HUES64 (cell line): ENCODE results near the gene FMN2. TPM values are rescaled to one million over a fixed set of nuclear protein-coding genes. Genes with fewer than 3 reads are reported as not detected.

ENCODE experiments used
- H3K27ac ChIP-seq: 2 replicates; pipeline ENCODE4 v1.7.0; 2013; ENCODE audit warnings: low read depth, low read length, inconsistent platforms
- H3K27me3 ChIP-seq: 2 replicates; pipeline ENCODE4 v1.6.1; 2013; ENCODE audit warnings: mild to moderate bottlenecking, low read length; ENCODE audit not compliant: insufficient read depth
- H3K36me3 ChIP-seq: 2 replicates; pipeline ENCODE4 v1.6.1; 2013; ENCODE audit warnings: mild to moderate bottlenecking, low read length; ENCODE audit not compliant: insufficient read depth
- H3K4me1 ChIP-seq: 2 replicates; pipeline ENCODE4 v1.6.1; 2013; ENCODE audit warnings: mild to moderate bottlenecking, low read length, moderate library complexity; ENCODE audit not compliant: insufficient read depth
- H3K4me3 ChIP-seq: 2 replicates; pipeline ENCODE4 v1.5.1; 2013; ENCODE audit warnings: mild to moderate bottlenecking, low read length, moderate library complexity
- H3K9ac ChIP-seq: 2 replicates; pipeline ENCODE4 v1.6.1; 2013; ENCODE audit warnings: mild to moderate bottlenecking, low read depth, low read length
- H3K9me3 ChIP-seq: 2 replicates; pipeline ENCODE4 v1.6.1; 2013; ENCODE audit warnings: low read depth, low read length; ENCODE audit not compliant: insufficient read depth
- WGBS: fragments of 150-250, 120-280 bp; methylation state at CpG from one replicate; pipeline ENCODE4 v1.1.7; 2013; ENCODE audit warnings: missing lambda C conversion rate; 5-methylcytosine and 5-hydroxymethylcytosine counted together
- polyA plus RNA-seq, 2 experiments: library from polyadenylated mRNA; stranded (reverse); fragments of 50-300 nt; gene quantifications; one replicate each; pipeline ENCODE4 v1.2.3, GENCODE V29; 2013

The FMN2 gene
- 1.8 TPM for polyA plus RNA-seq (2013, experiment 1 of 2)
- 3.2 TPM for polyA plus RNA-seq (2013, experiment 2 of 2)

GRCh38 chr1:240091614-240092300 is at the start of gene FMN2:
Gene FMN2, plus strand, starts transcription at chr1:240091883. Its CDS starts 227 bp downstream, at chr1:240092110.
- H3K27me3 ChIP-seq: peaks cover 58% of the 10 kb centered on the region
- H3K27ac ChIP-seq: no peak within 1 kb of the TSS
- H3K9me3 ChIP-seq: no peaks in the 10 kb centered on the region
- peak within 1 kb of the TSS; percentile 60 for H3K4me3 ChIP-seq
- WGBS: under 1% methylated on average over 78 of the region's 78 CpGs
- H3K9ac ChIP-seq: no peak within 1 kb of the TSS; the same call in 1 of the 2 replicates
- no peaks in the 10 kb centered on the region for H3K36me3 ChIP-seq
- H3K4me1 ChIP-seq: peaks cover 10% of the 10 kb centered on the region

GRCh38 chr1:240044620-240045019 is 47.1 kb upstream of the FMN2 start:
- Histone ChIP-seq H3K36me3 (no peaks in the 10 kb centered on the region), H3K27me3 (no peaks in the 10 kb centered on the region), H3K9me3 (no peaks in the 10 kb centered on the region), H3K9ac (no peak overlapping the region), H3K27ac (no peak overlapping the region), H3K4me1 (no peaks in the 10 kb centered on the region), H3K4me3 (no peak overlapping the region)
- 86% methylated on average over 6 of the region's 6 CpGs for WGBS

GRCh38 chr1:240046000-240046399 is 45.7 kb upstream of the FMN2 start:
- Histone ChIP-seq H3K9ac (no peak overlapping the region), H3K9me3 (no peaks in the 10 kb centered on the region), H3K4me1 (no peaks in the 10 kb centered on the region), H3K27ac (no peak overlapping the region), H3K36me3 (no peaks in the 10 kb centered on the region), H3K27me3 (no peaks in the 10 kb centered on the region), H3K4me3 (no peak overlapping the region)
- WGBS: 96% methylated on average over 8 of the region's 8 CpGs

- H3K27ac ChIP-seq: no peak overlapping the region
- no peaks in the 10 kb centered on the region for H3K9me3 ChIP-seq
- H3K36me3 ChIP-seq: no peaks in the 10 kb centered on the region
- no peaks in the 10 kb centered on the region for H3K27me3 ChIP-seq
- H3K4me1 ChIP-seq: 0 out of 2 replicates have a peak, but pooled peaks cover 9% of the 10 kb centered on the region
- H3K9ac ChIP-seq: no peak overlapping the region
- H3K4me3 ChIP-seq: no peak overlapping the region
- 84% methylated on average over 9 of the region's 9 CpGs for WGBS
These were observed 37.5 kb upstream of the FMN2 start for GRCh38 chr1:240054109-240054701.

GRCh38 chr1:240055936-240056335 is 35.7 kb upstream of the FMN2 start:
- H3K4me1 ChIP-seq: 0 out of 2 replicates have a peak, but pooled peaks cover 9% of the 10 kb centered on the region
- no peaks in the 10 kb centered on the region for H3K9me3 ChIP-seq
- 86% methylated on average over 1 of the region's 1 CpG for whole genome bisulfite sequencing
- no peak overlapping the region for H3K27ac ChIP-seq
- H3K9ac ChIP-seq: no peak overlapping the region
- no peaks in the 10 kb centered on the region for H3K27me3 ChIP-seq
- no peaks in the 10 kb centered on the region for H3K36me3 ChIP-seq
- no peak overlapping the region for H3K4me3 ChIP-seq

GRCh38 chr1:240056350-240056749 is 35.3 kb upstream of the FMN2 start:
- H3K9ac ChIP-seq: no peak overlapping the region
- 0 out of 2 replicates have a peak, but pooled peaks cover 9% of the 10 kb centered on the region for H3K4me1 ChIP-seq
- H3K27me3 ChIP-seq: no peaks in the 10 kb centered on the region
- no peaks in the 10 kb centered on the region for H3K36me3 ChIP-seq
- WGBS: 56% methylated on average over 3 of the region's 3 CpGs
- H3K27ac ChIP-seq: no peak overlapping the region
- H3K4me3 ChIP-seq: no peak overlapping the region
- H3K9me3 ChIP-seq: no peaks in the 10 kb centered on the region

- no peaks in the 10 kb centered on the region for H3K27me3 ChIP-seq
- no peaks in the 10 kb centered on the region for H3K36me3 ChIP-seq
- H3K4me3 ChIP-seq: no peak overlapping the region
- WGBS: 93% methylated on average over 9 of the region's 9 CpGs
- no peak overlapping the region for H3K27ac ChIP-seq
- no peaks in the 10 kb centered on the region for H3K9me3 ChIP-seq
- H3K9ac ChIP-seq: no peak overlapping the region
- 0 out of 2 replicates have a peak, but pooled peaks cover 9% of the 10 kb centered on the region for H3K4me1 ChIP-seq
These were observed 33.6 kb upstream of the FMN2 start for GRCh38 chr1:240058049-240058448.

GRCh38 chr1:240068961-240069360 is 22.7 kb upstream of the FMN2 start:
- Histone ChIP-seq H3K4me3 (no peak overlapping the region), H3K9me3 (no peaks in the 10 kb centered on the region), H3K36me3 (no peaks in the 10 kb centered on the region), H3K27me3 (no peaks in the 10 kb centered on the region), H3K4me1 (peaks cover 4% of the 10 kb centered on the region; the same call in 1 of the 2 replicates), H3K27ac (no peak overlapping the region), H3K9ac (no peak overlapping the region)
- 95% methylated on average over 5 of the region's 7 CpGs for WGBS

- Histone ChIP-seq H3K9ac (no peak overlapping the region), H3K4me1 (peaks cover 13% of the 10 kb centered on the region; the same call in 1 of the 2 replicates), H3K4me3 (no peak overlapping the region), H3K27ac (no peak overlapping the region), H3K36me3 (no peaks in the 10 kb centered on the region), H3K9me3 (no peaks in the 10 kb centered on the region), H3K27me3 (no peaks in the 10 kb centered on the region)
These were observed 21.5 kb upstream of the FMN2 start for GRCh38 chr1:240070188-240070587.

GRCh38 chr1:240073097-240073496 is 18.6 kb upstream of the FMN2 start:
- Histone ChIP-seq H3K9me3 (no peaks in the 10 kb centered on the region), H3K4me1 (peaks cover 14% of the 10 kb centered on the region; the same call in 1 of the 2 replicates), H3K36me3 (no peaks in the 10 kb centered on the region), H3K27me3 (no peaks in the 10 kb centered on the region), H3K27ac (no peak overlapping the region), H3K9ac (no peak overlapping the region), H3K4me3 (no peak overlapping the region)
- WGBS: 58% methylated on average over 3 of the region's 3 CpGs

- WGBS: 92% methylated on average over 5 of the region's 5 CpGs
- no peak overlapping the region for H3K27ac ChIP-seq
- no peaks in the 10 kb centered on the region for H3K9me3 ChIP-seq
- no peaks in the 10 kb centered on the region for H3K27me3 ChIP-seq
- peaks cover 14% of the 10 kb centered on the region; the same call in 1 of the 2 replicates for H3K4me1 ChIP-seq
- no peak overlapping the region for H3K9ac ChIP-seq
- no peak overlapping the region for H3K4me3 ChIP-seq
- H3K36me3 ChIP-seq: no peaks in the 10 kb centered on the region
These were observed 17.3 kb upstream of the FMN2 start for GRCh38 chr1:240074422-240074821.
